CD4-positive, alpha-beta memory T cell (primary cell): ENCODE results near the gene ATP8A2. TPM values are rescaled to one million over a fixed set of nuclear protein-coding genes. Genes with fewer than 3 reads are reported as not detected.

Experiments used
- CTCF ChIA-PET: fragments of 350-600 bp; sonication (Branson Sonifier 250); formaldehyde crosslinking; loops from one replicate; lab custom pipeline; 2021; ENCODE audit warnings: inconsistent platforms; ENCODE audit not compliant: partially characterized antibody; lab: Charles Lee
- POLR2A ChIA-PET: fragments of 350-600 bp; sonication (Branson Sonifier 250); formaldehyde crosslinking; loops from one replicate; lab custom pipeline; 2021; ENCODE audit not compliant: partially characterized antibody; lab: Charles Lee
- DNase-seq, 5 donors: peaks; one replicate each; pipeline versions ENCODE4 v3.0.0 to v3.0.0-alpha.2; 2020 to 2022; ENCODE audit warnings: mixed read lengths in 1 of 5
- H3K27ac ChIP-seq: one replicate; pipeline ENCODE4 v1.7.0; 2013; ENCODE audit warnings: low read depth, low read length
- H3K27me3 ChIP-seq: 2 replicates; pipeline ENCODE4 v1.7.0; 2013; ENCODE audit warnings: mild to moderate bottlenecking, low read length, moderate library complexity; ENCODE audit not compliant: insufficient read depth
- H3K36me3 ChIP-seq: 2 replicates; pipeline ENCODE4 v1.7.0; 2013; ENCODE audit warnings: mild to moderate bottlenecking, low read length, moderate library complexity; ENCODE audit not compliant: insufficient read depth
- H3K4me1 ChIP-seq: 2 replicates; pipeline ENCODE4 v1.7.0; 2013; ENCODE audit warnings: mild to moderate bottlenecking, low read length, moderate library complexity; ENCODE audit not compliant: insufficient read depth
- H3K4me3 ChIP-seq, 2 donors: one replicate each; pipeline ENCODE4 v1.7.0; 2013; ENCODE audit warnings: low read length in 2 of 2, mild to moderate bottlenecking in 1 of 2
- H3K9me3 ChIP-seq, 2 donors: one replicate each; pipeline ENCODE4 v1.7.0; 2013; ENCODE audit warnings: low read length in 2 of 2, control low read depth in 1 of 2; ENCODE audit not compliant: control insufficient read depth in 1 of 2
- H3K27ac Mint-ChIP-seq, 7 donors: one replicate each; pipeline ENCODE4 v1.8.0; 2020 to 2021; ENCODE audit warnings: mixed read lengths in 7 of 7, mild to moderate bottlenecking in 6 of 7, inconsistent platforms in 3 of 7, moderate library complexity in 3 of 7
- H3K27me3 Mint-ChIP-seq, 2 donors: one replicate each; pipeline ENCODE4 v1.8.0; 2020 to 2021; ENCODE audit warnings: mixed read lengths in 2 of 2
- H3K36me3 Mint-ChIP-seq, 2 donors: one replicate each; pipeline ENCODE4 v1.8.0; 2020 to 2021; ENCODE audit warnings: mixed read lengths in 2 of 2, inconsistent platforms in 1 of 2, mild to moderate bottlenecking in 1 of 2
- H3K4me1 Mint-ChIP-seq, 4 donors: one replicate each; pipeline ENCODE4 v1.8.0; 2020 to 2021; ENCODE audit warnings: mixed read lengths in 4 of 4, mild to moderate bottlenecking in 1 of 4
- H3K4me3 Mint-ChIP-seq, 8 donors: one replicate each; pipeline ENCODE4 v1.8.0; 2020 to 2021; ENCODE audit warnings: mixed read lengths in 8 of 8, mild to moderate bottlenecking in 7 of 8, moderate library complexity in 6 of 8, inconsistent platforms in 3 of 8
- H3K9me3 Mint-ChIP-seq, 8 donors: one replicate each; pipeline ENCODE4 v1.8.0; 2020 to 2021; ENCODE audit warnings: mixed read lengths in 8 of 8, mild to moderate bottlenecking in 5 of 8, inconsistent platforms in 3 of 8, moderate library complexity in 1 of 8
- intact Hi-C: fragments of 100-400 bp; cut with micrococcal nuclease; formaldehyde crosslinking; loops from one replicate; pipeline ENCODE4 v1.15.1; 2023
- polyA plus RNA-seq, 2 donors: library from polyadenylated mRNA; unstranded; fragments of 300-500 nt; fragmentation: Illumina TruSeq; gene quantifications; one replicate each; pipeline ENCODE4 v1.2.3, GENCODE V29; 2021
- total RNA-seq, 2 experiments: library from RNA; stranded (reverse); gene quantifications; one replicate each; pipeline ENCODE4 v1.2.3, GENCODE V29; 2021

The ATP8A2 gene
- total and polyA plus RNA-seq, 4 experiments from 2014 or later: 0.36 to 0.93 (median 0.67) TPM

GRCh38 chr13:26010487-26011207, 638.9 kb downstream of the ATP8A2 start:
- Mint-ChIP-seq H3K4me3 (peak overlapping the region in 1 of 8 donors; percentile 15), H3K4me1 (peaks cover 0 to 15% (median 2%) of the 10 kb centered on the region in 4 donors), H3K27me3 (peaks cover 0 to 3% of the 10 kb centered on the region in 2 donors), H3K36me3 (peaks cover 0 to 4% of the 10 kb centered on the region in 2 donors), H3K9me3 (peaks cover 0 to 6% (median 0%) of the 10 kb centered on the region in 8 donors), H3K27ac (peak overlapping the region in 2 of 7 donors; percentile 29 to 61)
- DNase-seq: no peak
- H3K27ac ChIP-seq: no peak overlapping the region
- H3K4me1 ChIP-seq: peaks cover 4% of the 10 kb centered on the region
- CTCF ChIA-PET: no interaction called here
- H3K27me3 ChIP-seq: no peaks in the 10 kb centered on the region
- H3K4me3 ChIP-seq: no peak overlapping the region
- POLR2A ChIA-PET: no interaction called here
- intact Hi-C loops: no loop called here
- no peaks in the 10 kb centered on the region for H3K9me3 ChIP-seq
- no peaks in the 10 kb centered on the region for H3K36me3 ChIP-seq

GRCh38 chr13:26011208-26011573, 639.4 kb downstream of the ATP8A2 start:
- Histone ChIP-seq H3K4me3 (no peak overlapping the region), H3K9me3 (no peaks in the 10 kb centered on the region), H3K27me3 (no peaks in the 10 kb centered on the region), H3K4me1 (peaks cover 4% of the 10 kb centered on the region), H3K27ac (no peak overlapping the region), H3K36me3 (no peaks in the 10 kb centered on the region)
- ChIA-PET CTCF (no interaction called here), POLR2A (no interaction called here)
- H3K27me3 Mint-ChIP-seq: peaks cover 0 to 3% of the 10 kb centered on the region in 2 donors
- peak overlapping the region in 5 of 8 donors; percentile 21 to 53 (median 34) for H3K4me3 Mint-ChIP-seq
- H3K36me3 Mint-ChIP-seq: peaks cover 0 to 4% of the 10 kb centered on the region in 2 donors
- intact Hi-C loops: no loop called here
- H3K9me3 Mint-ChIP-seq: peaks cover 0 to 4% (median 0%) of the 10 kb centered on the region in 8 donors
- H3K4me1 Mint-ChIP-seq: peaks cover 0 to 15% (median 2%) of the 10 kb centered on the region in 4 donors
- DNase-seq: no peak
- H3K27ac Mint-ChIP-seq: peak overlapping the region in 5 of 7 donors; percentile 27 to 81 (median 53)

- POLR2A ChIA-PET: interaction anchor here (0.5 to 1.3 kb wide), 6 partner anchors 17 to 1675 kb away, joined by 3 to 5 read pairs (median 4); no protein-coding TSS in a partner anchor
- peak overlapping the region; percentile 64 for H3K27ac ChIP-seq
These were observed 640.4 kb downstream of the ATP8A2 start for GRCh38 chr13:26011996-26012821.

GRCh38 chr13:26012995-26013394, 641.2 kb downstream of the ATP8A2 start:
- H3K27me3 Mint-ChIP-seq: peaks cover 0 to 1% of the 10 kb centered on the region in 2 donors
- Histone ChIP-seq H3K9me3 (no peaks in the 10 kb centered on the region), H3K27ac (no peak overlapping the region), H3K36me3 (no peaks in the 10 kb centered on the region), H3K4me1 (peaks cover 4% of the 10 kb centered on the region), H3K4me3 (peak overlapping the region in 1 of 2 donors; percentile 64), H3K27me3 (no peaks in the 10 kb centered on the region)
- CTCF ChIA-PET: no interaction called here
- peaks cover 0 to 29% (median 13%) of the 10 kb centered on the region in 4 donors for H3K4me1 Mint-ChIP-seq
- peaks cover 0 to 2% (median 0%) of the 10 kb centered on the region in 8 donors for H3K9me3 Mint-ChIP-seq
- peak overlapping the region; percentile 62 to 91 (median 84) for H3K4me3 Mint-ChIP-seq
- intact Hi-C loops: loop anchor here (2.0 kb wide), 1 partner anchor 40 kb away; no protein-coding TSS in a partner anchor
- DNase-seq: no peak
- H3K27ac Mint-ChIP-seq: peak overlapping the region in 6 of 7 donors; percentile 37 to 88 (median 80)
- POLR2A ChIA-PET: interaction anchor here (0.8 to 1.3 kb wide), 4 partner anchors 16 to 58 kb away, joined by 3 to 5 read pairs (median 4); no protein-coding TSS in a partner anchor
- no peaks in the 10 kb centered on the region for H3K36me3 Mint-ChIP-seq

More at GRCh38 chr13:26011996-26012821, 640.4 kb downstream of the ATP8A2 start:
- peak overlapping the region; percentile 79 to 91 (median 84) for H3K4me3 Mint-ChIP-seq
- H3K27ac Mint-ChIP-seq: peak overlapping the region; percentile 57 to 86 (median 80)
- CTCF ChIA-PET: no interaction called here
- H3K27me3 Mint-ChIP-seq: peaks cover 0 to 3% of the 10 kb centered on the region in 2 donors
- intact Hi-C loops: loop anchor here (2.0 kb wide), 1 partner anchor 39 kb away; no protein-coding TSS in a partner anchor
- H3K36me3 Mint-ChIP-seq: peaks cover 0 to 3% of the 10 kb centered on the region in 2 donors
- H3K27me3 ChIP-seq: no peaks in the 10 kb centered on the region
- H3K9me3 Mint-ChIP-seq: peaks cover 0 to 2% (median 0%) of the 10 kb centered on the region in 8 donors
- peaks cover 4% of the 10 kb centered on the region for H3K4me1 ChIP-seq
- H3K36me3 ChIP-seq: no peaks in the 10 kb centered on the region
- H3K9me3 ChIP-seq: no peaks in the 10 kb centered on the region
- peak overlapping the region; percentile 29 to 64 for H3K4me3 ChIP-seq
- peaks cover 0 to 21% (median 7%) of the 10 kb centered on the region in 4 donors for H3K4me1 Mint-ChIP-seq
- peak; percentile 55 to 81 (median 66) for DNase-seq

- H3K27ac Mint-ChIP-seq: peak overlapping the region in 3 of 7 donors; percentile 1 to 23 (median 13)
- no peaks in the 10 kb centered on the region for H3K27me3 Mint-ChIP-seq
- H3K4me1 ChIP-seq: peaks cover 4% of the 10 kb centered on the region
- intact Hi-C loops: no loop called here
- H3K27ac ChIP-seq: no peak overlapping the region
- H3K9me3 Mint-ChIP-seq: peaks cover 0 to 2% (median 0%) of the 10 kb centered on the region in 8 donors
- no peaks in the 10 kb centered on the region for H3K36me3 ChIP-seq
- H3K4me1 Mint-ChIP-seq: peaks cover 0 to 31% (median 15%) of the 10 kb centered on the region in 4 donors
- no peak overlapping the region for H3K4me3 ChIP-seq
- H3K27me3 ChIP-seq: no peaks in the 10 kb centered on the region
- DNase-seq: no peak
- peaks cover 0 to 2% of the 10 kb centered on the region in 2 donors for H3K36me3 Mint-ChIP-seq
- CTCF ChIA-PET: no interaction called here
- H3K4me3 Mint-ChIP-seq: no peak overlapping the region
- H3K9me3 ChIP-seq: no peaks in the 10 kb centered on the region
- POLR2A ChIA-PET: no interaction called here
These were observed 643.7 kb downstream of the ATP8A2 start for GRCh38 chr13:26015271-26016125.

GRCh38 chr13:26016189-26016588, 644.4 kb downstream of the ATP8A2 start:
- Histone ChIP-seq H3K36me3 (no peaks in the 10 kb centered on the region), H3K27ac (no peak overlapping the region), H3K4me3 (no peak overlapping the region), H3K4me1 (peaks cover 4% of the 10 kb centered on the region), H3K9me3 (no peaks in the 10 kb centered on the region), H3K27me3 (no peaks in the 10 kb centered on the region)
- Mint-ChIP-seq H3K4me1 (peaks cover 0 to 31% (median 15%) of the 10 kb centered on the region in 4 donors), H3K9me3 (peaks cover 0 to 2% (median 0%) of the 10 kb centered on the region in 8 donors), H3K27me3 (no peaks in the 10 kb centered on the region), H3K4me3 (no peak overlapping the region), H3K36me3 (peaks cover 0 to 7% of the 10 kb centered on the region in 2 donors), H3K27ac (no peak overlapping the region)
- DNase-seq: no peak
- POLR2A ChIA-PET: no interaction called here
- intact Hi-C loops: no loop called here
- CTCF ChIA-PET: no interaction called here
